Fibroblast of skin of left biceps (primary cell): ENCODE measurements around the gene UBAP1L.
"Not testable (repeated sequence)": the region's sequence is repeated elsewhere in the genome, so short reads cannot be mapped to it uniquely, and the experiment has no call there.

Source experiments
- DNase-seq, 2 experiments: peaks; one replicate each; pipeline ENCODE4 v3.0.0-alpha.2; 2013; ENCODE audit warnings: low read depth in 2 of 2

Gene UBAP1L

GRCh38 chr15:65084500-65085206 lies 30.3 kb downstream of the UBAP1L start:
- no peak for DNase-seq

GRCh38 chr15:65083262-65083701 lies 31.7 kb downstream of the UBAP1L start:
- no peak for DNase-seq

- no peak for DNase-seq
Measured at GRCh38 chr15:65082303-65082953, 32.6 kb downstream of the UBAP1L start.

DNA sequence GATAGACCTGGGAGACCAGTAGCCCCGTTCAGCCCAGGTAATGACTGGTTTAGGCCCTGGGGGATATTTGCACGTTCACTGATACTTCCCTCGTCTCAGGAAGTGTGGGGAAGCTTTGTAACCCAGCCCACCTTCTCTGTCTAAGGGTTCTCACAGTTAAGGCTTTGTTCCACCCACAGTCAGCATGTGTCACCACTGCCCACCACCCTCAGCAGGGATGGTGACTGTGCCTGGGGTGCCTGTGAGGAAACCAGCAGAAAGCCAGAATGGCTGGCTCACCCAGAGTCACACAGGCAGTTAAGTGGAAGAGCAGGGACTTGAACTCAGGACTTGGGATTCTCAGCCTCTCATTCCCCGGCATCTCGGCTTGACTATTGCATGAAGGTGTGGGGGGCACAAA lies 33.2 kb downstream of the UBAP1L start:
- no peak for DNase-seq

- DNase-seq, result no peak
Measured at GRCh38 chr15:65081270-65081669, 33.7 kb downstream of the UBAP1L start.

GRCh38 chr15:65079580-65079979 lies 35.4 kb downstream of the UBAP1L start:
- no peak for DNase-seq

DNA sequence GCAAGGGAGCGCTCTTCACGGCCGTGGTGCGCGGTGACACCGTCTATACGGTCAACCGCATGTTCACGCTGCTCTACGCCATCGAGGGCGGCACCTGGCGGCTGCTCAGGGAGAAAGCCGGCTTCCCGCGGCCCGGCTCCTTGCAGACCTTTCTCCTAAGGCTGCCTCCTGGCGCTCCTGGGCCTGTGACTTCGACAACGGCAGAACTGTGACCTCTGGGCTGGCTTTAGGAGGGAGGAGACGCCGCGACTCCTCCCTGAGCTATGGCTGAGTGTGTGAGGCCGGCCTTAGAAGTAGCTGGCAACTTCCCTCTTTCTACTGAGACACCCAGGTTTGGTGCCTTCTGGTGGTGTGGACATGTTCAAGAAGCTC lies 37.0 kb downstream of the UBAP1L start:
- DNase-seq, result no peak

- DNase-seq, result no peak
Measured at GRCh38 chr15:65077291-65077980, 37.6 kb downstream of the UBAP1L start.

GRCh38 chr15:65076486-65077290 lies 38.3 kb downstream of the UBAP1L start, which contains the start of gene KBTBD13:
TSS of gene KBTBD13 (plus strand) at chr15:65076746. CDS start at chr15:65076816, 70 bp downstream.
- DNase-seq, result no peak

DNA sequence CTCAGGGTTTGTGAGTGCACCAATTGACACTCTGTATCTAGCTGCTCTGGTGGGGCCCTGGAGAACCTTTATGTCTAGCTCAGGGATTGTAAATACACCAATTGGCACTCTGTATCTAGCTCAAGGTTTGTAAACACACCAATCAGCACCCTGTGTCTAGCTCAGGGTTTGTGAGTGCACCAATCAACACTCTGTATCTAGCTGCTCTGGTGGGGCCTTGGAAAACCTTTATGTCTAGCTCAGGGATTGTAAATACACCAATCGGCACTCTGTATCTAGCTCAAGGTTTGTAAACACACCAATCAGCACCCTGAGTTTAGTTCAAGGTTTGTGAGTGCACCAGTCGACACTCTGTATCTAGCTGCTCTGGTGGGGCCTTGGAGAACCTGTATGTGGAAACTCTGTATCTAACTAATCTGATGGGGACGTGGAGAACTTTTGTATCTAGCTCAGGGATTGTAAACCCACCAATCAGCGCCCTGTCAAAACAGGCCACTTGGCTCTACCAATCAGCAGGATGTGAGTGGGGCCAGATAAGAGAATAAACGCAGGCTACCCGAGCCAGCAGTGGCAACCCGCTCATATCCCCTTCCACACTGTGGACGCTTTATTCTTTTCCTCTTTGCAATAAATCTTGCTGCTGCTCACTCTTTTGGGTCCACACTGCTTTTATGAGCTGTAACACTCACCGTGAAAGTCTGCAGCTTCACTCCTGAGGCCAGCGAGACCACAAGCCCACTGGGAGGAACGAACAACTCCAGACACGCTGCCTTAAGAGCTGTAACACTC lies 39.2 kb downstream of the UBAP1L start:
- not testable (repeated sequence) for DNase-seq

- DNase-seq, result not testable (repeated sequence)
Measured at GRCh38 chr15:65074946-65075345, 40.1 kb downstream of the UBAP1L start.

- DNase-seq, result no peak
Measured at GRCh38 chr15:65072617-65073016, 42.4 kb downstream of the UBAP1L start.

GRCh38 chr15:65072027-65072426 lies 43.0 kb downstream of the UBAP1L start:
- no peak for DNase-seq

DNA sequence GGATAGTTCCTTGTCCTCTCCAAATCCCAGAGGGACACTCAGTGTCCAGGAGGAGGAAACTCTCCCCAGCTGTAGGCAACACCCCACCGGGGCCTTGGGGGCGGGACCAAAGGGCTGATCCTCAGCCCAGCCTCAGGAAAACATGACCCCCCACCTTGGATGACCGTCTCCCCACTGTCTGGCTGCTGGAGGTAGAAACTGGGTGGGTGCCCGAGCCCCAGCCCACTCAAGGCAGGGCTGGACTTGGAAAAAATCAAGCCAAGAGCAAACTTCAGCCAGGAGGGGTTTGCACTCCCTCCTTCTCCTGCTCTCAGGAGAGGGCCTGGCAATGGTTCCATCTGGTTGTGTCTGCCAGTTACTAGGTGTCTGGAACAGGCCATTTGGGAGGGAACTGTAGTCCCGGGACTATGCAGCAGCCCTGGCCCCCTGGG lies 43.6 kb downstream of the UBAP1L start:
- no peak for DNase-seq

DNA sequence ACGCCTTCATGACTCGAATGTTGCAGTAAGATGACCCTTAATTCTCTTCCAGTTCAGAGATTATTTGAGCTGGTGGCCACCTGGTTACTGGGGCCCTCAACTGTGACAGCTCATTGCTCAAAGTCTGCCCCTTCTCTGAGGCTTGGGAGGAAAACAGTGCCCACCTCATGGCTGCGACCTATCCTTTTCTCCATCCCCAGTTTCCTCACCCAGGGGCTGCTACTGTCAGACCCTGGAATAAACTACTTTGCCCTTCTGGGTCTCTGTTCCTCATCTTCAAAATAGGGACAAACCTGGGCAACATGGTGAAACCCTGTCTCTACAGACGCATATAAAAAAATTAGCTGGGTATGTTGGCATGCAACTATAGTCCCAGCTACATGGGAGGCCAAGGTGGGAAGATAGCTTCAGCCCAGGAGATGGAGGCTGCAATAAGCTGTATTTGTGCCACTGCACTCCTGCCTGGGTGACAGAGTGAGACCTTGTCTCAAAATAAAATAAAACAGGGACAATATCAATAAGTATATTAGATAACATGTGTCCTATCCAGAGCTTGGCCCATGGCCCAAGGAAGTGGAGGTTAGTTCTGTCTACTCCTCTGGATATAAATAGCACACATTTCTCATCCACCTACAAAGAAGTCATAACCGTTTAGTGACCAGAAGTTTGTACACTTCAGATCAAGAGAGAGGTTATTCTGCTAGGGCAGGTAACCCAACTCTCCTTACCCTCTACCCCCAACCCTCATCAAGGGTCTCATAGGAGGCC lies 45.0 kb downstream of the UBAP1L start:
- DNase-seq, result no peak

GRCh38 chr15:65069179-65069578 lies 45.8 kb downstream of the UBAP1L start:
- peak; percentile 39 to 53 for DNase-seq

GRCh38 chr15:65068403-65068788 lies 46.6 kb downstream of the UBAP1L start:
- no peak for DNase-seq

DNA sequence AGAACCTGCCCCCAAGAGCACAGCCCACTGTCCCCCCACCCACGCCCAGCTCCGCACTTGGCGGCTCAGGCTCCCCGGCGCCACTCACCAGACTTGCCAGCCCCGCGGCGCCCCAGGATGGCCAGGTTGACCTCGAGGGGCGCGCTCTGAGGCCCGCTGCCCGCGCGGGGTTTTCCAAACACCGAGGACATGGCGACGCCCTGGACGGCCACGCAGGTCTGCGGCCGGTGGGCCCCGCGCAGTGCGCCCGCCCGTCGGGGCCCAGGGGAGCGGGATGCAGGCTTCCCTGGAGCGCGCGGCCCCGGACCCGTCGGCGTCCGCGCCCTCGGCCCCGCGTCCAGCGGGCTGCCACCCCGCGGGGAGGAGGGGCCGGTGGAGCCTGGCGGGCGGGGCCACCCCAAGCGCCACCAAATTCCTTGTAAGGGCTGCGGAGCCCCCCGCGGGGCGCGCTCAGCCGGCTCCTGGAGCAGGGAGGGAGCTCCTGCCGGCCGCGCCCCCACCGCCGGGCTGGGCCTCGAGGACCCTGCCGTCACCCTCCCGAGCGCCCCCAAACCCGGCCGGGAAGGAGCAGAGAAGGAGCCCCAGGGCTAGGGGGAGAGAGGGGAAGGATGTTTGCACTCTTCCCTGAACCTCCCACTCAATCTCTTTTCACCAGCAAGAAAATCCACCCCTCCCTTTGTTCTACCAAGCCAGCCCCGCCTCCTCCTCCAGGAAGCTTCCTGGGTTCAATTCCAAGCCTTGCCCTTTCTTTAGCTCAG lies 47.2 kb downstream of the UBAP1L start, which contains the start of gene RASL12:
TSS of gene RASL12 (minus strand) at position 347 of the 758 bp plus-strand sequence. CDS start at position 191, 156 bp downstream.
- no peak for DNase-seq

- no peak for DNase-seq
Measured at GRCh38 chr15:65067317-65067644, 47.7 kb downstream of the UBAP1L start.
